HG03571 (cell line): ENCODE measurements around the gene HECTD2.
"Not testable (repeated sequence)": the region's sequence is repeated elsewhere in the genome, so short reads cannot be mapped to it uniquely, and the experiment has no call there.

Source experiments
- ATAC-seq: cut with Tn5 transposase; IDR thresholded peaks from one replicate; pipeline ENCODE4 v1.9.1; 2021; ENCODE audit not compliant: unreplicated experiment

Gene HECTD2

GRCh38 chr10:91409869-91410637 is at the start of gene HECTD2:
TSS of gene HECTD2 (plus strand) at chr10:91410344. CDS start at chr10:91410439, 95 bp downstream.
- peak; percentile 92 for ATAC-seq

- ATAC-seq, result no peak
Observed at GRCh38 chr10:91360461-91360860, 49.7 kb upstream of the HECTD2 start.

GRCh38 chr10:91365519-91365918 is 44.6 kb upstream of the HECTD2 start:
- ATAC-seq, result not testable (repeated sequence)

- ATAC-seq, result no peak
Observed at GRCh38 chr10:91366704-91367103, 43.4 kb upstream of the HECTD2 start.

- ATAC-seq, result no peak
Observed at GRCh38 chr10:91367127-91367531, 43.0 kb upstream of the HECTD2 start.

- ATAC-seq, result no peak
Observed at GRCh38 chr10:91367558-91367957, 42.6 kb upstream of the HECTD2 start.

GRCh38 chr10:91369978-91370589 is 40.1 kb upstream of the HECTD2 start:
- not testable (repeated sequence) for ATAC-seq

GRCh38 chr10:91374052-91374451 is 36.1 kb upstream of the HECTD2 start:
- no peak for ATAC-seq

- ATAC-seq, result no peak
Observed at GRCh38 chr10:91378061-91378460, 32.1 kb upstream of the HECTD2 start.

- ATAC-seq, result no peak
Observed at GRCh38 chr10:91380873-91381256, 29.3 kb upstream of the HECTD2 start.

GRCh38 chr10:91381257-91381891 is 28.8 kb upstream of the HECTD2 start:
- ATAC-seq, result no peak

- no peak for ATAC-seq
Observed at GRCh38 chr10:91385306-91386085, 24.6 kb upstream of the HECTD2 start.

- peak; percentile 87 for ATAC-seq
Observed at GRCh38 chr10:91389636-91390512, 20.3 kb upstream of the HECTD2 start.

GRCh38 chr10:91390513-91390825 is 19.7 kb upstream of the HECTD2 start:
- ATAC-seq, result not testable (repeated sequence)

GRCh38 chr10:91391920-91392319 is 18.2 kb upstream of the HECTD2 start:
- ATAC-seq, result no peak

- ATAC-seq, result no peak
Observed at GRCh38 chr10:91406322-91406721, 3.8 kb upstream of the HECTD2 start.

GRCh38 chr10:91409069-91409868 is 875 bp upstream of the HECTD2 start:
- ATAC-seq, result peak; percentile 28

GRCh38 chr10:91410638-91411371 is 661 bp downstream of the HECTD2 start:
- ATAC-seq, result no peak

GRCh38 chr10:91411621-91412020 is 1.5 kb downstream of the HECTD2 start:
- no peak for ATAC-seq
